ENCODE measurements around the gene LYPD1. TPM values are rescaled to one million over a fixed set of nuclear protein-coding genes. Genes with fewer than 3 reads are reported as not detected.
A peak's percentile ranks its signal among the peaks of the same experiment; 100 is the strongest.

The LYPD1 gene
- total and polyA plus RNA-seq, 9 of the 15 experiments (the other 6 are each of a cell fraction or from before 2014, with no cell fraction given) = not detected

- TF ChIP-seq ZNF280A (IDR thresholded peaks at IDR 0.05; ENCODE audit: low read depth, partially characterized antibody) = no peak
- TF ChIP-seq ZNF277 (CRISPR knock-in tag; IDR thresholded peaks at IDR 0.05; ENCODE audit: borderline replicate concordance) = no peak
- no peak for TF ChIP-seq MXI1 (IDR thresholded peaks at IDR 0.05; ENCODE audit: low read depth, low read length)
- TF ChIP-seq THRB (CRISPR knock-in tag; conservative IDR thresholded peaks at IDR 0.05) = no peak
- TF ChIP-seq MEF2A (IDR thresholded peaks at IDR 0.05; ENCODE audit: control insufficient read depth, low read depth, low read length) = no peak
Measured at GRCh38 chr2:132677661-132678060, 7.7 kb upstream of the LYPD1 start (continued).

GRCh38 chr2:132676999-132677398 lies 7.0 kb upstream of the LYPD1 start:
- in situ Hi-C loops (cut with MboI) (no loop called here), intact Hi-C loops (cut with micrococcal nuclease) (no loop called here)
- Histone ChIP-seq H2AFZ (ENCODE audit: low read depth, low read length) (no peak overlapping the region), H3K79me2 (ENCODE audit: control insufficient read depth, insufficient read depth, low read length) (no peaks in the 10 kb centered on the region), H3K9ac (ENCODE audit: insufficient read depth in 1 of 2, low read depth in 2 of 2, low read length in 2 of 2) (no peak overlapping the region), H3K9me3 (replicated peaks; ENCODE audit: control insufficient read depth, insufficient read depth, low read depth, low read length) (no peaks in the 10 kb centered on the region), H3K9me1 (ENCODE audit: control insufficient read depth, insufficient read depth, low read length) (no peaks in the 10 kb centered on the region), H3K4me2 (ENCODE audit: insufficient read depth, low read length) (no peak overlapping the region), H3K4me1 (replicated peaks in 1 of 2; ENCODE audit: control insufficient read depth in 2 of 2, insufficient read depth in 2 of 2, low read length in 2 of 2) (no peaks in the 10 kb centered on the region), H3K36me3 (ENCODE audit: control insufficient read depth, insufficient read depth, low read length) (no peaks in the 10 kb centered on the region), H4K20me1 (replicated peaks; ENCODE audit: control insufficient read depth, insufficient read depth, low read length) (no peaks in the 10 kb centered on the region), H3K27ac (ENCODE audit: extremely low read depth, low read depth, low read length) (no peak overlapping the region), H3K4me3 (no peak overlapping the region), H3K27me3 (ENCODE audit: control insufficient read depth in 2 of 2, insufficient read depth in 2 of 2, low read length in 2 of 2) (no peaks in the 10 kb centered on the region)
- 0% methylated on average over 2 of the region's 2 CpGs for WGBS (ENCODE audit: insufficient coverage, low coverage, missing lambda C conversion rate)
- ATAC-seq (no peak), FAIRE-seq (no peak), DNase-seq (ENCODE audit: extremely low read depth in 1 of 4, low spot score in 3 of 4) (no peak)
- BruUV-seq (replicated peaks) = no TSS peak
- TF ChIP-seq MYNN (IDR thresholded peaks at IDR 0.05) = no peak
- TF ChIP-seq MYNN (CRISPR knock-in tag; IDR thresholded peaks at IDR 0.05) = no peak
- peak in 1 of 3 experiments; percentile 19; a peak in 1 of 6 replicates for TF ChIP-seq CTCF (IDR thresholded peaks at IDR 0.05 in 2 of 3, conservative IDR thresholded peaks at IDR 0.05 in 1 of 3; ENCODE audit: insufficient read depth in 2 of 3, low read depth in 1 of 3, low read length in 3 of 3)
- ChIA-PET POLR2A (no interaction called here), CTCF (ENCODE audit: low intra/inter-chr PET ratio) (no interaction called here)
